Measurements from ENCODE around the gene TIMM9.

DNA sequence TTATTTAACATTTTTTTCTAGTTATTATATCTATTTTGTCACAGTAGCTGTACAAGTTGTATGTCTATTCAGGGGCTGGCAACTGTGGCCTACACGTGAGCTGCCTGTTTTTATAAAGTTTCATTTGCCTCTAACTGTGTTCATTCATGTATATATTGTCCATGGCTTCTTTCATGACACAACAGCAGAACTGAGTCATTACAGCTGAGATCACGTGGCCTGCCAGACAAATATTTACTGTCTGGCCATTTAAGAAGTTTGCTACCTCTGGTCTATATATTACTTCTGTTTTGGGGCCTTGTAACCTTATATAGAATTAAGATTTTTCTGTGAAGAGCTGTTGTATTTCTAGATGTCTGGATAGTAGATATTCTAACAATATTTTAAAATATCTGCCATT is 38.1 kb upstream of the TIMM9 start:
- TF ChIP-seq POLR2A (IDR thresholded peaks at IDR 0.05) (no peak), CTCF (IDR thresholded peaks at IDR 0.05) (no peak)

Data from thyroid gland (tissue), 4 donors.